ENCODE results near the gene GAB1.

The GAB1 gene

DNA sequence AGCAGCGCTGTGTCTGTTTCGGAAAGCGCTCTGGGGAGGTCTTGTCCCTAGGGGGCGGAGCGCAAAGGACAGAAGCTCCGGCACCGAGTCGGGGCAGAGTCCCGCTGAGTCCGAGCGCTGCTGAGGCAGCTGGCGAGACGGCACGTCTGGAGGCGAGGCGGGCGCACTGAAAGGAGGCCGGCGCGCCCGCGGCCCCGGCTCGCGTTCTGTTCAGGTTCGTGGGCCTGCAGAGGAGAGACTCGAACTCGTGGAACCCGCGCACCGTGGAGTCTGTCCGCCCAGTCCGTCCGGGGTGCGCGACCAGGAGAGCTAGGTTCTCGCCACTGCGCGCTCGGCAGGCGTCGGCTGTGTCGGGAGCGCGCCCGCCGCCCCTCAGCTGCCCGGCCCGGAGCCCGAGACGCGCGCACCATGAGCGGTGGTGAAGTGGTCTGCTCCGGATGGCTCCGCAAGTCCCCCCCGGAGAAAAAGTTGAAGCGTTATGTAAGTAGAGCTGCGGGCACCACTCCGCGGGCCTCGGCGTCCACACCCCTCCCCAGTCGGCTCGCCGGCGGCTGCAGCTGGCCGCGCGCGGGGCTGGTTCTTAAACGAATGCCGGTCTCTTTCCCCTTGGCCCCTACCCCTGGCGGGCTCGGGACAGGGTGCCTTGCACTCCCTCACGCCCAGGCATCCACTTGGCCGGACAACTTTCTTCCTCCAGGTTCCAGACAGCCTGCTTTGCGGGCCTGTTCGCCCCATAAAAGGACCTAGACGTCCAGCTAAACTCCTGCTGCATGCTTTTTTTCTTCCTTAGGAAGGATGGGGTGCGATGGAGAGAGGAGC lies at the start of gene GAB1:
Gene GAB1, plus strand, starts transcription at position 96 of the 819 bp plus-strand sequence. Its CDS starts 313 bp downstream, at position 409.
- peak; percentile 44 for DNase-seq

GRCh38 chr4:143287572-143287923 lies 49.1 kb upstream of the GAB1 start:
- no peak for DNase-seq

DNA sequence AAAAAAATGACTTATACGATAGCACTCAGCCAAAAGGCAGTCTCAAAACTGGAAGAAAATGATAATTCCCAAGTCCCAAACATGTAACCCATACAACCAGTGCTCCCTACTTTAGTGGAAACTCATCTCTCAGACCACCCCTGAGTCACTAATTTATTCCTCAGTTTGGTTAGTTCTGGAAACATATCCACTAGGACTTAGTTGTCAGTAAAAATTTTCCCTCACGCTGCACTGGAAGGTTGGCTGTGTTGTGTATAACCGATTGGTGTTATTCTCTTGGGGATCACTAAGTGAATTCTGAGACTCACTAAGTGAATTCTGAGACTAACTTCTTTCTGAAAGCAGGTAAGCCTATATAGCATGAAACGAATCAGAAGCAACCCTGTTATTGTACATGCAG lies 48.5 kb upstream of the GAB1 start:
- DNase-seq: no peak

DNA sequence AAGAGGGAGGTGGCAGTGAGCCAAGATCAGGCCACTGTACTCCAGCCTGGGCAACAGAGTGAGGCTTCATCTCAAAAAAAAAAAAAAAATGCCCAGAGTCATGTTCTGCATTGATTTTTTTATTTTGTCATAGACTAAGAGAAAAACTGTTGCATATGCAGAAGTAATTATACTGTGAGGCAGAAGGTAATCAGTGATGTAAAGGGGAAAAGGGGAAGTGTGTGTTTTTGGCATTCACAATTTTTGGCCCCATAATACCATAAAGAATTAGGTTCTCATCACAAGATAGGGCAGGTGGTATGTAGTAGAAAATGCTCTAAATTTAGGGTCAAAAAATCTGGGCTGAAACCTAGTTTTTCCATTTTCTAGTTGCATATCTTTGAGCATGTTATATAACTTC lies 47.3 kb upstream of the GAB1 start:
- no peak for DNase-seq

DNA sequence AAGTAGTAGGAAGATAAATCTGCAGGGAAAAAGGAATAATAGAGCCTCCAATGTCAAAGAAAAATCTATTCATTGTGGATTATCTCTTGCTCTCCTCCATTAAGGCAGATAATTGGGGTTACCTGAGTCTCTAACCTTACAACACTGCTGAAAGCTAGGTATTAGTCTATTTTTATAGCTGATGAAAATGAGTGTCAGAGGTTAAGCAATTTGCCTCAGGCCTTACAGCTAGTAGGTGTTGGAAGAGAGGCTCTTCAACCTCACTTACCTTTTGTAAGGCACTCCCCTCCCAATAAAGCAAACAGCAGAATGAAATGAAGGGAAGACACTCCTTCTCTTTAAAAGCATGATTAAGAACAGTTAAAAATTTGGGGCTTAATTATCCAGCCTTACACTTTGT lies 45.4 kb upstream of the GAB1 start:
- DNase-seq: no peak

DNA sequence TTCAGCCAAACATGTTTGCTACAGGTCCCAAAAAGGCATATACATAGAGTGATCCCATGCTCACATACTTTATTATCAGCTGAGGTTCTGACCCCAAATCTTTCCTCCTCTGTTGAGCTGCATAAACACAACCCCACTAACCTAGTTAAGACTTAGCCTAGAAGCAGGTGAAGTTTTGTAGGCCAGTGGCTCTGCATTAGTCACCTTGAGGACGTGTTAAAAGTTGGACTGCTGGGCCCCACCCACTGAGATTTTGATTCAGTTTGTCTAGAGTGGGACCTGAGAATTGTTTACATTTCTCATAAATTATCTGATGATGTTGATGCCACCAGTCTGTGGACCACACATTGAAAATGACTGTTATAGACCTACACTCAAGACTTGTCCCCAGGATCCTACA lies 43.8 kb upstream of the GAB1 start:
- no peak for DNase-seq

GRCh38 chr4:143294310-143294709 lies 42.4 kb upstream of the GAB1 start:
- DNase-seq: no peak

DNA sequence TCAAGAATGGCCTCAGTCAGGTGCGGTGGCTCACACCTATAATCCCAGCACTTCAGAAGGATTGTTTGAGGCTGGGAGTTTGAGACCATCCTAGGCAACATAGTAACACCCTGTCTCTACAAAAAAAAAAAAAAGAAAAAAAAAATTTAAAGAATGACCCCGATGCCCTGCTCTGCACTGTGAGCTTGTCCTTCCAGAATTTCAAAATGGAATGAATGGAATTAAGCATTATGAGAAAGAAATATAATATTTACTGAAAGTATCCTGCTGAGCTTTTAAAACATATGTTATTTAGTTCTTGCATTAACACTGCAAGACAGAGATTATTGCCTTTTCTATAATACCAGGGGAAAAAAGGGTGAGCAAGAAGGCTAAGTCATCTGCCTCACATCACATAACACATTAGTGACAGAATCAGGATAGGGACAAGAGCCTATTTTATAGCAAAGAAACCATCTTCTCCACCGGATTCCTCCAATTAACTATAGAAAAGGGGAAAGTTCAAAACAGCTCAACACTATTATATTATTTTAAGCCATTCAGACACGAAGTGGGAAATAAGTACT lies 41.9 kb upstream of the GAB1 start:
- DNase-seq: no peak

DNA sequence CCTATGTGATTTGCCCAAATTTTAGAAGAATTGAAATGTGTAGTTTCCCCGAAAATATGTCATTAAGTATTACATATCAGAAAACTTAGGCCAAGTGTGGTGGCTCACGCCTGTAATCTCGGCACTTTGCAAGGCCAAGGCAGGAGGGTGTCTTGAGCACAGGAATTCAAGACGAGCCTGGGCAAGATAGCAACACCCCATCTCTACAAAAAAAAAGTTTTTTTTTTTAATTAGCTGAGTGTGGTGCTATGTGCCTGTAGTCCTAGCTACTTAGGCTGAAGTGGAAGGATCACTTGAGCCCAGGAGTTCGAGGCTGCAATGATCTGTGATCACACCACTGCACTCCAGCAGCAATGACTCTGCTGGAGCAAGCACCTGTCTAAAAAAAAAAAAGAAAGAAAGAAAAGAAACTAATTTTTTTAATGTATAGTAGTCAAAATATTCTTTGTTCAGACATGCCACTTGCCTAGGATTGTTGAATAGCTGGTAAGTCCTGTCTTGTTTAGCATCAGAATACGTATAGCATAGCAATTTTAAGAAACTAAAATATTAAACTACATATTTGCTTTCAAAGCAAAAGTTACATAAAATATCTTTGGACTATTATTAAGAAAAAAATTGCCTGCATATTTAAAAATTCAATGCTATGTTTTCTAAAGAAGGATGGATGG lies 40.1 kb upstream of the GAB1 start:
- no peak for DNase-seq

DNA sequence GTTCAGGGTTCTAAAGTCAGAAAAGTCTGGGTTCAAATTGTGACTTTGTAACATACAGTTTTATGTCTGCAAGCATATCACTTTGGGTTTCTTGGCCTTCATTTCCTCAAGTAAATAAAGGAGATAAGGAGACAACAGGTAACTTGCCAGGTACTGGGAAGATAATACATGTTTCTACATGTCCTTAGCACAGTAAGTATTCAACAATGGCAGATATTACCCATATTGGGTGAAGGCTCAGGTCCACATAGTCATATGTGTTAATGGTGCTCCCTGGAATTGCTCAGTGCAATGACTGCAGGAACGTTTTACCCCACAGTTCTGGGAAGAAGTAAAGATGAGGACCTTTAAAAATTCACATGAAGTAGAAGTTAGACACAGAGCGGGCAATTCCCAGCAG lies 35.8 kb upstream of the GAB1 start:
- DNase-seq: no peak

GRCh38 chr4:143302536-143302935 lies 34.1 kb upstream of the GAB1 start:
- no peak for DNase-seq

DNA sequence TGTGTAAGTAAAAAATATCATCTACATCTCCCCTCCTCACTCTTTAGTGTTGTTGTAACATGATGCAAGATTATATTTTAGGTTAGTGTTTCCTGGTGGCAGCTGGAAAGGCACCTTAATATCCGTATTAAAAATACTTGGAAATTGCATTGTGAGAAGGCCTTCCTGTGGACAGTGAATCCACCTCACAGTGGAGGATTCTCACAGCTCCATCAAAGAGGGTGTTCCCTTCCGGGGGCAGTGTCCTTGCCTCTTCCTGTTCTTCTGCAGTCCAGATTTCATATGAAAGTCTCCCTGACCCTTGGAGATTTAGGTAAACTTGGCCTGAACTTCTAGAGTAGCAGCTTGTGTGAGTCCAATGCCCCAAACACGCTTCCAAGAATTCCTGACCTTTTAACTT lies 29.9 kb upstream of the GAB1 start:
- DNase-seq: no peak

GRCh38 chr4:143307531-143307930 lies 29.1 kb upstream of the GAB1 start:
- no peak for DNase-seq

DNA sequence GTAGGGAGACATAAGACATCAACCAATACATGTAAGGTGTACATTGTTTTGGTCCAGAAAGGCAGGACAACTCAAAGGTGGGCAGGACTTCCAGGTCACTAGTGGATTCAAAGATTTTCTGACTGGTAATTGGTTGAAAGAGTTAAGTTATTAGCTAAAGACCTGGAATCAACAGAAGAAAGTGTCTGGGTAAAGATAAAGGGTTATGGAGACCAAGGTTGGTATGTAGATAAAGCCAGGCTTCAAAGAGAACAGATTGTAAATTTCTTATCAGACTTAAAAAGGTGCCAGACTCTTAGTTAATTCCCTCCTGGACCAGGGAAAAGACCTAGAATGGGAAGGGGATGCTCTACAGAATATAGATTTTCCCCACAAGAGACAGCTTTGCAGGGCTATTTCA lies 28.3 kb upstream of the GAB1 start:
- DNase-seq: no peak

DNA sequence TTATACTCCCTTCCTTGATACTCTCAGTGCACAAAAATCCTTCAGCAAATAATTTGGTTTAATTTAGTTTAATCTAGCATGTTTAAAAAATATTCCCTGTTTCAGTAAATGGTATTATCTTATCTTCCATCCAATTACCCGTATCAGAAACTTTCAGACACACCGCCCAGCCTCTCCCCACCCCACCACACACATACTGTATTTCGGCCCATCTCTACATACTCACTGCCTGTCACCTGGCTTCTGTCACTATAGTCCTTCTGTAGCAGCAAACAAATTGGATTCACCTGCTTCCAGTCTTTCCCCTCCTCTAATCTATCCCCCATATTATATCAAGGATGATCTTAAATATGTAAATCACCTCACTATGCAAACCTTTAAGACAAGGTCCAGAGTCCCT lies 24.8 kb upstream of the GAB1 start:
- DNase-seq: no peak

DNA sequence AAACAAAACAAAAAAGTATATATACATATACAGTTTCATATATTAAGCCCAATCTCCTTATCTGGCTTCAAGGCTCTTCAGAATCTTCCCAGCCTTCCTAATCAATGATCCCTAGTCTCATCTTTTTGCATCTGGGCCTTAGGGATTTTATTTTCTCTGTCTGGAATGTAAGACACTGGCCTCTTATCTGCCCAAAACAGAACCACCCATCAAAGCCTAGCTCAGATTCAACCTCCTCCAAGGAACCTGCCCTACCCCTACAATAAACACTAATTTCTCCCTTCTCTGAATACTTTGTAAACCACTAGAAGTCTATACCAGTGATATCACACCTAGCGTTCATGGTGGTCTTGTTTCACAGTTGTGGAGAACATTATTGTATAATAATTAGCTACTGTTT lies 23.2 kb upstream of the GAB1 start:
- no peak for DNase-seq

- no peak for DNase-seq
Measured at GRCh38 chr4:143313996-143314395, 22.7 kb upstream of the GAB1 start.

DNA sequence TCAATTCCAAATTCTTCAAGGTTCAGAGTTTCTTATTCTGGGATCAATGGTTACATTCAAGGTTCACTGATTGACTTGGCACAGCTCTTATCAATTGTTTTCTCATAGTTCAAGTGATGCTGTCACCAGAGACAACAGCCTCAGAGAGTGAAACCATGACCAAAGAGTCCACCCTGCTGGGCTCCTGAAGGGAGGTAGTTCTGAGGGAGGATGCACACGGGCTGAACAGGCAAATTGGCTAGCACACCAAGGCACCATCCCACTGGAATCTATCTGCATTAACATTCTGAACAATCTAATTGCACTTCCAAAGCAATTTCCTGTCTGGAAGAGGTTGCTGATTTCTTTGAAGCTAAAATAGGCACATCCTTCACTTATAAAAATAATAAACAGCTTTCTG lies 16.6 kb upstream of the GAB1 start:
- no peak for DNase-seq

- DNase-seq: no peak
Measured at GRCh38 chr4:143326735-143327134, 9.9 kb upstream of the GAB1 start.

DNA sequence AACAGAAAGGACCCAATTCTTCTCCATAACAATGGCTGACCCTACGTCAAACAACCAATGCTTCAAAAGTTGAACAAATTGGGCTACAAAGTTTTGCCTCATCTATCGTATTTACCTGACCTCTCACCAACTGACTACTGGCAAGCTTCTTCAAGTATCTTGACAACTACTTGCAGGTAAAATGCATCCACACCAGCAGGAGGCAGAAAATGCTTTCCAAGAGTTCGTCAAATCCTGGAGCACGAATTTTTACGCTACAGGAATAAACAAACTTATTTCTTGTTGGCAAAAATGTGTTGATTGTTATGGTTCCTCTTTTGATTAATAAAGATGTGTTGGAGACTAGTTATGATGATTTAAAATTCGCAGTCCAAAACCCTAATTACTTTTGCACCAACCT lies 6.7 kb upstream of the GAB1 start:
- DNase-seq: no peak

- peak; percentile 45 for DNase-seq
Measured at GRCh38 chr4:143335979-143336780, 496 bp upstream of the GAB1 start.

GRCh38 chr4:143337600-143338287 lies 1.1 kb downstream of the GAB1 start:
- DNase-seq: no peak

DNA sequence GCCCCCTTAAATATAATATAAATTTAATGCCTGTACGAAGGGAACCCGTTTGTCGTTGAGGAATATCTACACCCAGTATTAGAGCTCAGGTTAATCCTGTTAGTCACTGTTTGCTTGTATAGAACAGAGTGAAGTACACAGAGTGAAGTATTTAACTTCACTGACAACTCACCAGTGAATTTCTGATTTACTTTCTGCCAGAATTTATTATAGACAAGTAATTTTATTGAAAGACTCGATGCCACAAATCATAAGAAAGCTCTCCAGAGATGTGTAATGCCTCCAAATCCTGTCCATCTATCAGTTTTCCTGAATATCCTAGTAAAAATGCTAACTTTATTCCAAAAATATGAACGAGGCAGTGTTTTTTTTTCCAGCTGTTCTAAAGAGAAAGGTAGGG lies 1.6 kb downstream of the GAB1 start:
- no peak for DNase-seq

Data from NCI-H774 (cell line).